ENCODE data around the gene RPL7A.
A peak's percentile ranks its signal among the peaks of the same experiment; 100 is the strongest.

The RPL7A gene

GRCh38 chr9:133349965-133350616 is 2.1 kb downstream of the RPL7A start:
- no peak for DNase-seq

DNA sequence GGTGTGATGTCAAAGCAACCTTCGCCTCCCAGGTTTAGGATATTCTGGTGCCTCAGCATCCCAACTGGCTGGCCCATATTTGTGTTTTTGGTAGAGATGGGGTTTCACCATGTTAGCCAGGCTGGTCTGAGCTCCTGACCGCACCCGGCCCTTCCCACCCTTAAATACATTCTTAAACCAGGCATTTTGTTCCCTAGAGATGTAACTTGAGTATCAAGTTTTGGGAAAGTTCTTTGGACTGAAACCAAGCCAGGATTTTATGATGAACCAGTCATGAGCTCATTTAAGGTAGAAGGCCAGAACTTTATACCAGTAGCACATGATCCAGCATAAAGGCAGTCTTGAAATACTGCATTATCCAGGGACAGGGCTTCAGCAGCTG is 3.5 kb downstream of the RPL7A start:
- DNase-seq = no peak

DNA sequence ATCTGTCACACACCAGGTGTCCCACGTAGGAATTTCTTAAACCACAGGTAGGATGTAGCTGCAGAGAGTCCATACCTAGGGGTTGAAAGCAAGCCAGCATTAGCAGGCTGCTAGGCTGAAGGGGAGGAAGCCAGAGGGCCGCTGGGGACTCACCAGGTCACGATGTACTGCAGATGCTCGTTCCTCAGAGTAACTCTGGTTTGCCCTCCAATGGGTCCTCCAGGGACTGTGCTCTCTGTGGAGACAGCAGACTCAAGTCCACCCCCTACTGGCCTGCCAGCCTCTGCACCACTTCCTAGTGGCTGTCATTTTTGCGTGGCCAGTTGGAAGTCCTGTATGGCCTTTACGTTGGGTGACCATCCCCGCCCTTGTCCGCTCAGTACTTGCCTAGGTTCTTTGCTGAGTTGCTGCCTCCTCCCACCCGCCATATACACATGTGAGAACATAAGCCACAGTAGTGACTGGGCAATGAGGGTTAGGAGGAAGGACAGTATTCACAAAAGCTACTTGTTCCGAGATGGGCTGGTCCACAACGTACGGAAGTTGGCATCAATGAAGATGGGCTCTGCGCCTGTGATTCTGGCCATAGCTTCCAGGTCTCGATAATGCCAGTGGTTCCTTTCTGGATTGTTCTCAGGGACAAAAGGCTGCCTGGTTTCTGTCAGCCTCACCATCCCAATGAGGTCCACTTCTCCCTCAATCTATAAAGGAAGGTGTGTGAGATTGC is 4.1 kb downstream of the RPL7A start:
- DNase-seq = peak; percentile 72

DNA sequence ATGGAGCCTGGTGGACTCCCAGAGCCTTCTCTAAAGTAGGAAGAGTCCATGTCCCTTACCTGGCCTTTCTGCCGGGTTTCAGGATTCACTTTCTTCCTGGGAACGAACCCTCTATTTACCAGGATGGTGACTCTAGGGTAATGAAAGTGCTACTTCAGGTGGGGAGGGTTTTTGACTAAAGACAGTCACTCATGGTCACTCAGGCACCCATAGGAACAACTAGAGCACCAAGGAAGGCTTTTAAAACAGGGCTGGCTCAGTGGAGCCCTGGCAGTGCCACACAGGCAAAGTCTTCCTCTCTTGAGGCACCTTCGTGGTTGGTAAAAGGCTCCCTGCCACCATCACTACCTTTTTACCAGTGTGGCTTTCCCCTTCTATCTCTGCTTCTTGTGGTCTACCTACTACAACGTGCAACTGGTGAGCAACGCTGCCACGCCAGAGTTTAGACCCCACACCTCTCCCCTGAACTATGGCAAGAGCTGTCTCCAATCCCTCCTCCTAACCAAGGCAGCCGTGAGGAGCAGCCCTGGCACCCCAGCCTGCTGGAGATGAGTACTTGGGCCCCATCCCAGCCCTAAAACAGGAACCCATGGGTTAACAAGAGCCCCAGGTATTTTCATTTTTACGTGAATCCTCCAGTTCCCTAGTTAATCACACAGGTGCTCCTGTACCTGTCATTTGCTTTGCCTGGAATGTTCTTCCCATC is 4.8 kb downstream of the RPL7A start:
- DNase-seq = no peak

GRCh38 chr9:133353548-133353947 is 5.5 kb downstream of the RPL7A start:
- DNase-seq = no peak

DNA sequence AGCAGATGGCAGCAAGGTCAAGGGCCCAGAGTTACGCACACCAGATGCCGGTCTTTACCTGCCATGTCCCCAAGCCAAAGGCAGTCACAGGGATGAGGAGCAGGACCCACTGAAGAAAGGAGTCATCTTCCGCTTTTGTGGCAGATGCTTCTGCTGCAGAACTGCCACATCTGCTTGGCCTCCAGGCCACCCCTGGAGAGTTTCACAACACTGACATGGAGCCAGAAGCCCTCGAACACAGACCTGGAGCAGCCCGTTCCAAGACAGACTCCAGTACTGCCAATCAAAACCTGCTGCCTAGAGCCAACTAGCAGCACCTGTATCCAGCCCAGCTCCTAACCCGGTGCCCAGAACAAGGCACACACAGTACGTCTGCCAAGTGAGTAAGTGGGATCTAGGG is 6.7 kb downstream of the RPL7A start:
- no peak for DNase-seq

- no peak for DNase-seq
Observed at GRCh38 chr9:133355881-133356357, 7.9 kb downstream of the RPL7A start.

DNA sequence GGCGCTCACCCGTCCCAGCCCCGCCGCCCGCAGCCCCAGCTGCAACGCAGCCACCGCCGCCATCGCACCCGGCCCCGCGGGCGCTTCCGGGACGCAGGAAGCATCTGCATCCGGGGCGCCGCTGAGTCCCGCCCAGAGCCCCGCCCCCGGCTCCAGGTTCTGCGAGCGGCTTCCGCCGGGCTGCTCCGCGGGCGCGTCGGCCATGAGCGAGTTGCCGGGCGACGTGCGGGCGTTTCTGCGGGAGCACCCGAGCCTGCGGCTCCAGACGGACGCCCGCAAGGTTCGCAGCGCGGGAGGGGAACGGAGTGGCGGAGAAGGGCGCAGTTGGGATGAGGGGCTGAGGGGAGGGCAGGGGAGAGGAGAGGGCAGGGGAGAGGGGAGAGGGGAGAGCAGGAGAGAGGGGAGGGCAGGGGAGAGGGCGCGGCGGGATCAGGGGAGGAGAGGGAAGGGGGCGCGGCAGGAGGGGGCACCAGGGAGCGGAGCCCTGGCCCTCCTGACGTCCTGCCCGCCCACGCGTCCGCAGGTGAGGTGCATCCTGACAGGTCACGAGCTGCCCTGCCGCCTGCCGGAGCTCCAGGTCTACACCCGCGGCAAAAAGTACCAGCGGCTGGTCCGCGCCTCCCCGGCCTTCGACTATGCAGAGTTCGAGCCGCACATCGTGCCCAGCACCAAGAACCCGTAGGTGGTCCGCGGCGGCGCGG is 8.5 kb downstream of the RPL7A start, which contains the start of the genes SURF1 and SURF2:
TSS of gene SURF1 (minus strand) at position 97 of the 701 bp plus-strand sequence. CDS start at position 63, 34 bp downstream.
TSS of gene SURF2 (plus strand) at position 160 of the 701 bp plus-strand sequence. CDS start at position 203, 43 bp downstream.
- DNase-seq = peak; percentile 88

- DNase-seq = no peak
Observed at GRCh38 chr9:133357656-133358055, 9.6 kb downstream of the RPL7A start.

- no peak for DNase-seq
Observed at GRCh38 chr9:133359399-133360175, 11.6 kb downstream of the RPL7A start.

GRCh38 chr9:133360400-133361393 is 12.7 kb downstream of the RPL7A start:
- DNase-seq = no peak

DNA sequence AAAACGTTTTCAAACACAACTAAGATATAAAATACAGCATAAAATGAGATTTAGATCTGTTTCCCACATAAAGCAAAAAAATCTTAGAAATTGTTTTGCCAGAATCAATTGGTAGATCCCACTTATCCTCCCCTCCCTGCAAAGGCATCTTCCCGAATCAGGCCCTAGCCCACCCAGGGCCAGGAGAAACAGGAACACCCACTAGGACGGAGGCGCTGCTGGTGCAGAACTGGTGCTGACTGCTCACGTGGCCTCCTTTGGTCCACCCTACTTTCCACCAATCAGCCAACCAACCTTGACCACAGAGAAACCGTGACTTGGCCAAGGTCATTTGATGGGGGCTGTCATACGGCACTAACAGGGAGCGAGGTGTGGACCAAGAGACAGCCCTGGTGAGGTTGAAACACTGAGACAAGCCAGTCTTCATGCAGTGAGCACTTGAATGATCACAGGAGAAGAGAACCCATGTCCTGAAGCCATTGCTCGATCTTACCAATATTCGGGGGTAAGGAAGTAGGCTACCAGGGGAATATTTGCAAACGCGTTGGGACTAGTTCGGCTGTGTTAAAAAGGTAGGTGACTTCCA is 13.6 kb downstream of the RPL7A start:
- DNase-seq = no peak

- no peak for DNase-seq
Observed at GRCh38 chr9:133362359-133363044, 14.5 kb downstream of the RPL7A start.

GRCh38 chr9:133366435-133366834 is 18.4 kb downstream of the RPL7A start:
- no peak for DNase-seq

GRCh38 chr9:133367221-133367620 is 19.2 kb downstream of the RPL7A start:
- DNase-seq = no peak

DNA sequence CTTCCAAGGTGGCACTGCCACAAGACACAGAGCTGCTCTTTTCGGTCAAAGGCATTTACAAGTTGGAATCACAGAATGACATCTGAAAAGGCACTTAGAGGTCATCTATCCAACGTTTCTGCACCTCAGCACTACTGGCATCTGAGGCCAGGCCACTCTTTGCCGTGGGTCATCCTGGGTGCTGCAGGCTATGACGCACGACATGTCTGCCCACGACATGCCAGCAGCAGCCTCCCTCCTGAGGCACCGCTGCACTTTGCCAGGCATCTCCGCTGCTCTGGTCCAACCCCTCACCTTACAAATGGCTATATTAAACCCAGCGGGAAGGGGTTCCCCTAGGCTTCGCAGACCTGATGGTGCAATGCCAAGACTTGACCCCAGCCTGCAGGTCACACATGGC is 19.8 kb downstream of the RPL7A start:
- no peak for DNase-seq

GRCh38 chr9:133368249-133368881 is 20.3 kb downstream of the RPL7A start:
- no peak for DNase-seq

- DNase-seq = no peak
Observed at GRCh38 chr9:133369422-133369821, 21.4 kb downstream of the RPL7A start.

DNA sequence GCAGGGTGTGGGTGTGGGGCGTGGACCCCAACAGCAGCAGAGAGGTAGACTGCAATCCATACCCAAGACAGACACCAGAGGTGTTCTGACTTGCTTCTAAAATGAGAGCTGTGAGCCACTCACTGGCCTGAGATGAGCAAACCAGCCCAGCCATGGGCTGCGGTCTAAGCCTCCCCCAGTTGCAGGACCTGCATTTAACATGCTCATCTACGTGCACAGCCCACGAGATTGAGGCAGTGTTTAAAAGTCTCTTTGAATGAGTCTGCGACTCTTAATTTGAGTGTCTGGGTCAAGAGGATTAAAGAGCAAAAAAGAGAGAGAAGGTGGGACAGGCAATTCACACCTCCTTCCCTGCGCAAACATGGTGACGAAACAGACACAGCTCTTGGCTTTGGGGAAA is 21.9 kb downstream of the RPL7A start:
- DNase-seq = no peak

Measured in inflammatory macrophage treated with lipopolysaccharide for 4 hours (primary cell).